K562 (cell line): Measurements from ENCODE around the gene CCDC85B. TPM values are rescaled to one million over a fixed set of nuclear protein-coding genes. Genes with fewer than 3 reads are reported as not detected.

Experiments used
- CHD4 ChIP-seq: fragments of 200-600 bp; sonication (generic); IDR thresholded peaks from 3 replicates; pipeline ENCODE4 v1.6.1; 2012; ENCODE audit warnings: low read depth, mild to moderate bottlenecking, mixed read lengths, low read length, inconsistent platforms; ENCODE audit not compliant: insufficient read depth, insufficient replicate concordance, poor library complexity, severe bottlenecking
- DNMT1 ChIP-seq: fragments of 450-650 bp; IDR thresholded peaks from 2 replicates; pipeline ENCODE4 v1.6.1; 2016; ENCODE audit warnings: antibody characterized with exemption, mild to moderate bottlenecking
- ERF ChIP-seq: fragments of 450-650 bp; formaldehyde crosslinking; IDR thresholded peaks from 2 replicates; pipeline ENCODE4 v1.4.0; 2020; ENCODE audit warnings: mild to moderate bottlenecking, mixed read lengths
- ESRRB ChIP-seq: fragments of 250-450 bp; sonication (Bioruptor Pico); IDR thresholded peaks from 2 replicates; pipeline ENCODE4 v1.5.0; 2020; ENCODE audit warnings: mild to moderate bottlenecking, moderate library complexity, borderline replicate concordance
- FOXA1 ChIP-seq: fragments of 450-650 bp; IDR thresholded peaks from 2 replicates; pipeline ENCODE4 v1.6.1; 2016; ENCODE audit warnings: mild to moderate bottlenecking, borderline replicate concordance
- KAT2B ChIP-seq: IDR thresholded peaks from one replicate; pipeline ENCODE4 v1.6.1; 2012; ENCODE audit warnings: low read depth, mild to moderate bottlenecking, control low read depth, inconsistent platforms, low read length, moderate library complexity
- KAT7 ChIP-seq: sonication (generic); formaldehyde crosslinking; IDR thresholded peaks from 2 replicates; pipeline ENCODE4 v1.8.0; 2022; ENCODE audit warnings: missing genetic modification reagents, mild to moderate bottlenecking, borderline replicate concordance
- NONO ChIP-seq, 2 experiments: fragments of 200-400 bp in 1 of 2; fragments of 450-650 bp in 1 of 2; formaldehyde crosslinking in 1 of 2; IDR thresholded peaks; 2 replicates each; pipeline ENCODE4 v1.6.1; 2017; ENCODE audit warnings: low read depth in 2 of 2, mild to moderate bottlenecking in 2 of 2, moderate library complexity in 2 of 2, low read length in 1 of 2
- POLR2AphosphoS5 ChIP-seq: IDR thresholded peaks from 2 replicates; pipeline ENCODE4 v1.6.1; 2011; ENCODE audit warnings: mild to moderate bottlenecking, low read depth, low read length, moderate library complexity; ENCODE audit not compliant: control insufficient read depth, insufficient read depth
- PTRF ChIP-seq: fragments of 450-650 bp; IDR thresholded peaks from 2 replicates; pipeline ENCODE4 v1.6.1; 2016; ENCODE audit warnings: mild to moderate bottlenecking, missing genetic modification characterization, missing compliant biosample characterization
- RBFOX2 ChIP-seq: fragments of 200-400 bp; formaldehyde crosslinking; IDR thresholded peaks from 2 replicates; pipeline ENCODE4 v1.6.1; 2017; ENCODE audit warnings: low read depth, mild to moderate bottlenecking, low read length, moderate library complexity
- RCOR1 ChIP-seq, 2 experiments: IDR thresholded peaks; 2 replicates each; pipeline ENCODE4 v1.6.1; 2012; ENCODE audit warnings: low read depth in 2 of 2, low read length in 2 of 2, borderline replicate concordance in 1 of 2, improper control_type of control experiment in 1 of 2
- SMAD2 ChIP-seq: fragments of 150-350 bp; IDR thresholded peaks from 2 replicates; pipeline ENCODE4 v1.6.1; 2014; ENCODE audit warnings: low read depth, mild to moderate bottlenecking, low read length
- SMARCA5 ChIP-seq: fragments of 450-650 bp; IDR thresholded peaks from 2 replicates; pipeline ENCODE4 v1.6.1; 2016
- TBP ChIP-seq: optimal IDR thresholded peaks from 2 replicates; pipeline ENCODE3; 2011; ENCODE audit warnings: low read depth, low read length, improper control_type of control experiment
- TFAM ChIP-seq: fragments of 250-450 bp; sonication (Bioruptor Pico); conservative IDR thresholded peaks from 2 replicates; pipeline ENCODE4 v1.5.0; 2021; ENCODE audit warnings: mild to moderate bottlenecking, moderate library complexity
- TOE1 ChIP-seq, 2 experiments: fragments of 450-650 bp in 1 of 2; sonication (generic) in 1 of 2; formaldehyde crosslinking in 1 of 2; IDR thresholded peaks; 2 replicates each; pipeline versions ENCODE4 v1.7.1 to v1.8.0; 2016 to 2022; ENCODE audit warnings: borderline replicate concordance in 2 of 2, mild to moderate bottlenecking in 2 of 2, antibody characterized with exemption in 1 of 2, inconsistent platforms in 1 of 2, low read depth in 1 of 2, missing genetic modification reagents in 1 of 2, moderate library complexity in 1 of 2
- ZFP30 ChIP-seq: fragments of 250-450 bp; sonication (Bioruptor Pico); IDR thresholded peaks from 2 replicates; pipeline ENCODE4 v1.8.0; 2022; ENCODE audit warnings: moderate library complexity, mild to moderate bottlenecking, inconsistent platforms, borderline replicate concordance
- polyA plus RNA-seq, 8 experiments: library from polyadenylated mRNA; depleted of rRNA in 4 of 8; stranded (reverse) in 5 of 8; unstranded in 3 of 8; fragments of >200 nt; fragmentation: Nextera tagmentation in 2 of 8; fragmentation: Illumina TruSeq in 1 of 8; extraction: Ambion mirVana in 2 of 8; extraction: Trizol in 1 of 8; gene quantifications; 2 replicates each; pipeline versions ENCODE4 v1.2.1 to v1.2.3, GENCODE V29; 2011 to 2014; ENCODE audit warnings: inconsistent platforms in 1 of 8, missing spikeins in 1 of 8
- total RNA-seq, 7 experiments: library from RNA; depleted of rRNA in 6 of 7; stranded (reverse); fragments of >200 nt in 6 of 7; fragmentation: Illumina TruSeq in 2 of 7; extraction: Trizol in 2 of 7; gene quantifications; 2 replicates each; pipeline versions ENCODE4 v1.2.1 to v1.2.3, GENCODE V29; 2011 to 2021; ENCODE audit warnings: low replicate concordance in 1 of 7
- TF ChIP-seq, protein P1 (sequence below): sonication (generic); formaldehyde crosslinking; IDR thresholded peaks from 2 replicates; pipeline ENCODE4 v1.8.0; 2022; ENCODE audit warnings: mild to moderate bottlenecking, missing genetic modification reagents
- TF ChIP-seq, protein P2 (sequence below): sonication (generic); formaldehyde crosslinking; IDR thresholded peaks from 2 replicates; pipeline ENCODE4 v1.9.0; 2022; ENCODE audit warnings: mild to moderate bottlenecking, missing genetic modification reagents

Gene CCDC85B
- total and polyA plus RNA-seq, 9 of the 15 experiments (the other 6 are each of a cell fraction or from before 2014, with no cell fraction given), result 0.14 to 138 (median 6.2) TPM

DNA sequence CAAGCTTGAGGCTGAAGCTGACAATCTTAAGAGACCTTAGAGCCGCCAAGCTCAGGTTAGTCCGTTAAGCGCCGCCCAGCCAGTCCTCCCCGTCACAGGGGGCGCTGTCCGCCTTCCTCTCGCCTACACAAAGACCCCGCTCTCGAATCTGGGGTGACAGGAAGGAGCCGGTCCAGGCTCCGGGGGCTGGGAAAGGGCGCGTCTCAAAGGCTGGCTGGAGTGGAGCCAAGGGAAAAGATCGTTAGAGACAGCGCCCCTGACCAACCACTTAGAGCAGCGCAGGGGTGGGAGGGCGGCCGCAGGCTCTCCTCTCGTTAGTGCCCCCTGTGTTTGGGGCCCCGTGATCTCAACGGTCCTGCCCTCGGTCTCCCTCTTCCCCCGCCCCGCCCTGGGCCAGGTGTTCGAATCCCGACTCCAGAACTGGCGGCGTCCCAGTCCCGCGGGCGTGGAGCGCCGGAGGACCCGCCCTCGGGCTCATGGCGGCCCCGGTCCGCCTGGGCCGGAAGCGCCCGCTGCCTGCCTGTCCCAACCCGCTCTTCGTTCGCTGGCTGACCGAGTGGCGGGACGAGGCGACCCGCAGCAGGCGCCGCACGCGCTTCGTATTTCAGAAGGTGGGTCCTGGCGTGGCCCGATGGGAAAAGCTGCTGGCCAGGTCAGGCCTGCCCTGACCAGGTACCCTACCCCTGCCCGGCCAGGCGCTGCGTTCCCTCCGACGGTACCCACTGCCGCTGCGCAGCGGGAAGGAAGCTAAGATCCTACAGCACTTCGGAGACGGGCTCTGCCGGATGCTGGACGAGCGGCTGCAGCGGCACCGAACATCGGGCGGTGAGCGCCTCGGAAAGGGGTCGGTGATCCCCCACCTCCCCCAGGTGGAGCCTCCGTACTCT lies 30.0 kb upstream of the CCDC85B start, which contains the start of gene MUS81 (continued):
- TF ChIP-seq, protein P1, sequence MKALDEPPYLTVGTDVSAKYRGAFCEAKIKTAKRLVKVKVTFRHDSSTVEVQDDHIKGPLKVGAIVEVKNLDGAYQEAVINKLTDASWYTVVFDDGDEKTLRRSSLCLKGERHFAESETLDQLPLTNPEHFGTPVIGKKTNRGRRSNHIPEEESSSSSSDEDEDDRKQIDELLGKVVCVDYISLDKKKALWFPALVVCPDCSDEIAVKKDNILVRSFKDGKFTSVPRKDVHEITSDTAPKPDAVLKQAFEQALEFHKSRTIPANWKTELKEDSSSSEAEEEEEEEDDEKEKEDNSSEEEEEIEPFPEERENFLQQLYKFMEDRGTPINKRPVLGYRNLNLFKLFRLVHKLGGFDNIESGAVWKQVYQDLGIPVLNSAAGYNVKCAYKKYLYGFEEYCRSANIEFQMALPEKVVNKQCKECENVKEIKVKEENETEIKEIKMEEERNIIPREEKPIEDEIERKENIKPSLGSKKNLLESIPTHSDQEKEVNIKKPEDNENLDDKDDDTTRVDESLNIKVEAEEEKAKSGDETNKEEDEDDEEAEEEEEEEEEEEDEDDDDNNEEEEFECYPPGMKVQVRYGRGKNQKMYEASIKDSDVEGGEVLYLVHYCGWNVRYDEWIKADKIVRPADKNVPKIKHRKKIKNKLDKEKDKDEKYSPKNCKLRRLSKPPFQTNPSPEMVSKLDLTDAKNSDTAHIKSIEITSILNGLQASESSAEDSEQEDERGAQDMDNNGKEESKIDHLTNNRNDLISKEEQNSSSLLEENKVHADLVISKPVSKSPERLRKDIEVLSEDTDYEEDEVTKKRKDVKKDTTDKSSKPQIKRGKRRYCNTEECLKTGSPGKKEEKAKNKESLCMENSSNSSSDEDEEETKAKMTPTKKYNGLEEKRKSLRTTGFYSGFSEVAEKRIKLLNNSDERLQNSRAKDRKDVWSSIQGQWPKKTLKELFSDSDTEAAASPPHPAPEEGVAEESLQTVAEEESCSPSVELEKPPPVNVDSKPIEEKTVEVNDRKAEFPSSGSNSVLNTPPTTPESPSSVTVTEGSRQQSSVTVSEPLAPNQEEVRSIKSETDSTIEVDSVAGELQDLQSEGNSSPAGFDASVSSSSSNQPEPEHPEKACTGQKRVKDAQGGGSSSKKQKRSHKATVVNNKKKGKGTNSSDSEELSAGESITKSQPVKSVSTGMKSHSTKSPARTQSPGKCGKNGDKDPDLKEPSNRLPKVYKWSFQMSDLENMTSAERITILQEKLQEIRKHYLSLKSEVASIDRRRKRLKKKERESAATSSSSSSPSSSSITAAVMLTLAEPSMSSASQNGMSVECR (CRISPR knock-in tag), result peak; percentile 73
- no peak for TF ChIP-seq TBP
- TF ChIP-seq CHD4, result no peak
- TF ChIP-seq ESRRB (CRISPR knock-in tag), result no peak
- no peak for TF ChIP-seq ERF (CRISPR knock-in tag)
- no peak for TF ChIP-seq DNMT1
- TF ChIP-seq, protein P2, sequence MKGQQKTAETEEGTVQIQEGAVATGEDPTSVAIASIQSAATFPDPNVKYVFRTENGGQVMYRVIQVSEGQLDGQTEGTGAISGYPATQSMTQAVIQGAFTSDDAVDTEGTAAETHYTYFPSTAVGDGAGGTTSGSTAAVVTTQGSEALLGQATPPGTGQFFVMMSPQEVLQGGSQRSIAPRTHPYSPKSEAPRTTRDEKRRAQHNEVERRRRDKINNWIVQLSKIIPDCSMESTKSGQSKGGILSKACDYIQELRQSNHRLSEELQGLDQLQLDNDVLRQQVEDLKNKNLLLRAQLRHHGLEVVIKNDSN (CRISPR knock-in tag), result peak; percentile 60
- no peak for TF ChIP-seq SMAD2
- TF ChIP-seq KAT2B, result no peak
- TF ChIP-seq POLR2AphosphoS5, result peak; percentile 82
- no peak for TF ChIP-seq FOXA1
- peak; percentile 95 for TF ChIP-seq RBFOX2
- no peak for TF ChIP-seq ZFP30 (CRISPR knock-in tag)
- no peak; the same call in 1 of the 2 replicates for TF ChIP-seq SMARCA5
- TF ChIP-seq RCOR1 (IDR thresholded peaks at IDR 0.05; ENCODE audit: borderline replicate concordance in 1 of 2, low read depth in 2 of 2, low read length in 2 of 2), result peak in 1 of 2 experiments; percentile 65; a peak in 2 of 4 replicates
- peak; percentile 92 for TF ChIP-seq KAT7
- no peak for TF ChIP-seq TFAM
- TF ChIP-seq NONO (IDR thresholded peaks at IDR 0.05; ENCODE audit: low read depth in 2 of 2, low read length in 1 of 2), result peak in 1 of 2 experiments; percentile 60; a peak in 2 of 4 replicates
- TF ChIP-seq PTRF, result no peak
- TF ChIP-seq TOE1 (IDR thresholded peaks at IDR 0.05; ENCODE audit: borderline replicate concordance), result peak; percentile 64
- no peak for TF ChIP-seq TOE1 (CRISPR knock-in tag; IDR thresholded peaks at IDR 0.05; ENCODE audit: borderline replicate concordance, low read depth)
